Measurements from ENCODE around the gene OPN4. TPM values are rescaled to one million over a fixed set of nuclear protein-coding genes. Genes with fewer than 3 reads are reported as not detected.

The OPN4 gene
- total and polyA plus RNA-seq, 2 of the 13 experiments (the other 11 are each of a cell fraction or from before 2014, with no cell fraction given): not detected

GRCh38 chr10:86670876-86671275, 16.5 kb downstream of the OPN4 start:
- in situ Hi-C loops (cut with HindIII; ENCODE audit: extremely low pct_ligation_motif_present, low pct_unique_long_range_greater_than_20kb) (no loop called here), intact Hi-C loops (cut with micrococcal nuclease; ENCODE audit: unreplicated experiment) (no loop called here)
- H3K4me3 ChIP-seq (replicated peaks in 1 of 3; ENCODE audit: insufficient read depth in 1 of 3, low read depth in 2 of 3, low read length in 3 of 3): no peak overlapping the region
- H3K4me2 ChIP-seq (ENCODE audit: low read depth, low read length): no peak overlapping the region
- no peaks in the 10 kb centered on the region for H3K36me3 ChIP-seq (replicated peaks in 1 of 2; ENCODE audit: control insufficient read depth in 1 of 2, insufficient read depth in 2 of 2, low read length in 2 of 2)
- no peak for ATAC-seq
- peaks cover 9 to 71% of the 10 kb centered on the region in 2 experiments; a peak in 4 of 5 replicates for H3K27me3 ChIP-seq (ENCODE audit: control insufficient read depth in 1 of 2, insufficient read depth in 2 of 2, low read length in 2 of 2)
- no TSS peak for BruUV-seq (replicated peaks)
- WGBS (ENCODE audit: low lambda C conversion rate): 20% methylated on average over 1 of the region's 8 CpGs
- no peaks in the 10 kb centered on the region for H3K9me3 ChIP-seq (ENCODE audit: low read length)
- no peak for FAIRE-seq
- no peaks in the 10 kb centered on the region; the same call in 1 of the 2 replicates for H4K20me1 ChIP-seq (ENCODE audit: insufficient read depth, low read length)
- H2AFZ ChIP-seq (ENCODE audit: low read length): no peak overlapping the region
- H3K27ac ChIP-seq (ENCODE audit: extremely low read length, insufficient read depth, low read length): no peak overlapping the region
- H3K79me2 ChIP-seq (ENCODE audit: insufficient read depth, low read length): no peaks in the 10 kb centered on the region
- no peak for DNase-seq (ENCODE audit: low spot score)
- H3K4me1 ChIP-seq (ENCODE audit: insufficient read depth, low read length): no peaks in the 10 kb centered on the region
- CTCF ChIA-PET (ENCODE audit: low intra/inter-chr PET ratio, low total read pairs): no interaction called here
- no peak overlapping the region for H3K9ac ChIP-seq (ENCODE audit: insufficient read depth, low read depth, low read length)
- TF ChIP-seq ZFP41 (CRISPR knock-in tag; IDR thresholded peaks at IDR 0.05; ENCODE audit: borderline replicate concordance) (no peak), IRF2 (CRISPR knock-in tag; IDR thresholded peaks at IDR 0.05) (no peak), ZSCAN5A (CRISPR knock-in tag; IDR thresholded peaks at IDR 0.05; ENCODE audit: borderline replicate concordance) (no peak), PATZ1 (CRISPR knock-in tag; IDR thresholded peaks at IDR 0.05) (no peak), HOMEZ (CRISPR knock-in tag; IDR thresholded peaks at IDR 0.05; ENCODE audit: low read depth) (no peak), PTBP1 (IDR thresholded peaks at IDR 0.05; ENCODE audit: low read depth, low read length, poor library complexity, severe bottlenecking) (no peak)
- TF ChIP-seq, protein P1, sequence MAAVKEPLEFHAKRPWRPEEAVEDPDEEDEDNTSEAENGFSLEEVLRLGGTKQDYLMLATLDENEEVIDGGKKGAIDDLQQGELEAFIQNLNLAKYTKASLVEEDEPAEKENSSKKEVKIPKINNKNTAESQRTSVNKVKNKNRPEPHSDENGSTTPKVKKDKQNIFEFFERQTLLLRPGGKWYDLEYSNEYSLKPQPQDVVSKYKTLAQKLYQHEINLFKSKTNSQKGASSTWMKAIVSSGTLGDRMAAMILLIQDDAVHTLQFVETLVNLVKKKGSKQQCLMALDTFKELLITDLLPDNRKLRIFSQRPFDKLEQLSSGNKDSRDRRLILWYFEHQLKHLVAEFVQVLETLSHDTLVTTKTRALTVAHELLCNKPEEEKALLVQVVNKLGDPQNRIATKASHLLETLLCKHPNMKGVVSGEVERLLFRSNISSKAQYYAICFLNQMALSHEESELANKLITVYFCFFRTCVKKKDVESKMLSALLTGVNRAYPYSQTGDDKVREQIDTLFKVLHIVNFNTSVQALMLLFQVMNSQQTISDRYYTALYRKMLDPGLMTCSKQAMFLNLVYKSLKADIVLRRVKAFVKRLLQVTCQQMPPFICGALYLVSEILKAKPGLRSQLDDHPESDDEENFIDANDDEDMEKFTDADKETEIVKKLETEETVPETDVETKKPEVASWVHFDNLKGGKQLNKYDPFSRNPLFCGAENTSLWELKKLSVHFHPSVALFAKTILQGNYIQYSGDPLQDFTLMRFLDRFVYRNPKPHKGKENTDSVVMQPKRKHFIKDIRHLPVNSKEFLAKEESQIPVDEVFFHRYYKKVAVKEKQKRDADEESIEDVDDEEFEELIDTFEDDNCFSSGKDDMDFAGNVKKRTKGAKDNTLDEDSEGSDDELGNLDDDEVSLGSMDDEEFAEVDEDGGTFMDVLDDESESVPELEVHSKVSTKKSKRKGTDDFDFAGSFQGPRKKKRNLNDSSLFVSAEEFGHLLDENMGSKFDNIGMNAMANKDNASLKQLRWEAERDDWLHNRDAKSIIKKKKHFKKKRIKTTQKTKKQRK (IDR thresholded peaks at IDR 0.05; ENCODE audit: low read length): no peak
- POLR2A ChIA-PET: no interaction called here
